ENCODE results near the gene ACVR2A.

DNA sequence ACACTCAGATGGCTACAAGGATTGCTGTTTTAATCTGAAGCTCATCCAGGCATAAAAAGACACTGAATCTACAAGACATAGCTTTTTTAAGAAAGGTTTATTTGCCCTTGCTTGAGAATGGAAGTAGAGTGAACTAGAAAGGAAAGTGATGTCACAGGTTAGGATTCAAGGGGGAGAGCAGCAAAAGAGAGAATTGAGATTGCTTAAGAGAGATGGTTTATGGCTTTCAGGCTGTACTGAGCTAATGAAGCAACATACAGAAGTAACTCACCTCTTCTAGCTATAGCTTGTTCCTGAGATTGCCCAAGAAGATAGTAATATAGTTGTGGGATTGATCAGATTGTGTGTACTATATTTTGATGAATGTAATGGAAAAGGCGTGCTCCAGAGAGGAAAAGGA is 26.1 kb upstream of the ACVR2A start:
- no peak for TF ChIP-seq EZH2 (IDR thresholded peaks at IDR 0.05)
- TF ChIP-seq, protein P1, sequence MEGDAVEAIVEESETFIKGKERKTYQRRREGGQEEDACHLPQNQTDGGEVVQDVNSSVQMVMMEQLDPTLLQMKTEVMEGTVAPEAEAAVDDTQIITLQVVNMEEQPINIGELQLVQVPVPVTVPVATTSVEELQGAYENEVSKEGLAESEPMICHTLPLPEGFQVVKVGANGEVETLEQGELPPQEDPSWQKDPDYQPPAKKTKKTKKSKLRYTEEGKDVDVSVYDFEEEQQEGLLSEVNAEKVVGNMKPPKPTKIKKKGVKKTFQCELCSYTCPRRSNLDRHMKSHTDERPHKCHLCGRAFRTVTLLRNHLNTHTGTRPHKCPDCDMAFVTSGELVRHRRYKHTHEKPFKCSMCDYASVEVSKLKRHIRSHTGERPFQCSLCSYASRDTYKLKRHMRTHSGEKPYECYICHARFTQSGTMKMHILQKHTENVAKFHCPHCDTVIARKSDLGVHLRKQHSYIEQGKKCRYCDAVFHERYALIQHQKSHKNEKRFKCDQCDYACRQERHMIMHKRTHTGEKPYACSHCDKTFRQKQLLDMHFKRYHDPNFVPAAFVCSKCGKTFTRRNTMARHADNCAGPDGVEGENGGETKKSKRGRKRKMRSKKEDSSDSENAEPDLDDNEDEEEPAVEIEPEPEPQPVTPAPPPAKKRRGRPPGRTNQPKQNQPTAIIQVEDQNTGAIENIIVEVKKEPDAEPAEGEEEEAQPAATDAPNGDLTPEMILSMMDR (IDR thresholded peaks at IDR 0.05), result no peak

Data from neural progenitor cell (in vitro differentiated cells).